ENCODE data around the gene RBM23.
A peak's percentile ranks its signal among the peaks of the same experiment; 100 is the strongest.
"Not testable (repeated sequence)": the region's sequence is repeated elsewhere in the genome, so short reads cannot be mapped to it uniquely, and the experiment has no call there.

Gene RBM23

DNA sequence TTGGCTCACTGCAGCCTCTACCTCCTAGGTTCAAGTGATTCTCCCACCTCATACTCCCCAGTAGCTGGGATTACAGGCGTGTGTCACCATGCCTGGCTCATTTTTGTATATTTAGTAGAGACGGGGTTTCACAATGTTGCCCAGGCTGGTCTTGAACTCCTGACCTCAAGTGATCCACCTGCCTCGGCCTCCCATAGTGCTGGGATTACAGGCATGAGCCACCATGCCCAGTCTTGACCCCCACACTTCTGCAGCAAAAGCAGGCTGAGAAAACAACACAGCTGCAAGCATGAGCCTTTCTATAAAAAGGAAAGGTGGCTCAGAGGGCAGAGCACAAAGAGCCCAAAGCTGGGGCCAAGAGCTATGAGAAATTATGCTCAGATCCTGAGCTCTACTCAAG is 58.6 kb downstream of the RBM23 start:
- not testable (repeated sequence) for DNase-seq

DNA sequence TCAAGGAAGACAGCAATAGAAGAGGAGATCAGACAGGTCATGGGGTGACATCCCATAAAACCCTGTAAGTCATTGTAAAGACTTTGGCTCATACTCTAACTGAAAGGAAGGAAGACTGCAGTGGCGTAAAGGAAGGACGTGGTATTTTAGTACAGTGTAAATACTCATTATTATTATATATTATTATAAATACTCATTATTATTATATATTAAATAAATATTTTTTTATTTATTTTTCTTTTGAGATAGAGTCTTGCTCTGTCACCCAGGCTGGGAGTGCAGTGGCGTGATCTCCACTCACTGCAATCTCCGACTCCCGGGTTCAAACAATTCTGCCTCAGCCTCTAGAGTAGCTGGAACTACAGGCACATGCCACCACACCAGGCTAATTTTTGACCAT is 62.5 kb downstream of the RBM23 start:
- DNase-seq: no peak

DNA sequence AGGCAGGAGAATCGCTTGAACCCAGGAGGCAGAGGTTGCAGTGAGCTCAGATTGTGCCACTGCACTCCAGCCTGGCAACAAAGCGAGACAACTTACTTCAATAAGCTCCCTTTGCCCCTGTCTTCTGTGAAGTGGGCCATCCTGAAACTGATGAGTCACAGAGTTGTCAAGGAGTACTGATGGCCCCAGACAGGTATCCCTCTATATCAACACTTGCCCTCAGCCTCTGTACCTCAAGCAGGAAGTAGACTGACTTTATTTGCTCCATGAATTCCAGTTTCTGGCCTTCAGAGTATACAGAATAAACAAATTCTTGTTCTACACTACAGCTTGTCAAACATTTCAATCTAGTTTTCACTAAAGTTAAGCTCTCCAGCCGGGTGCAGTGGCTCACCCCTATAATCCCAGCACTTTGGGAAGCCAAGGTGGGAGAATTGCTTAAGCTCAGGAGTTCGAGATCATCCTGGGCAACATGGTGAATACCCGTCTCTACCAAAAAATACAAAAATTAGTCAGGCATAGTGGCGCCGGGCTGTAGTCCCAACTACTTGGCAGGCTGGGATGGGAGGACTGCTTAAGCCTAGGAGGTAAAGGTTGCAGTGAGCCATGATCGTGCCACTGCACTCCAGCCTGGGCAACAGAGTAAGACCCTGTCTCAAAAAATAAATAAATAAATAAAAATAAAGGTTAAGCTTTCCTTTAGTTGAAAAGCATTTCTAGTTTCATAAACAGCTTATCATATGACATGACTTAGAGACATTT is 63.8 kb downstream of the RBM23 start:
- no peak for DNase-seq

DNA sequence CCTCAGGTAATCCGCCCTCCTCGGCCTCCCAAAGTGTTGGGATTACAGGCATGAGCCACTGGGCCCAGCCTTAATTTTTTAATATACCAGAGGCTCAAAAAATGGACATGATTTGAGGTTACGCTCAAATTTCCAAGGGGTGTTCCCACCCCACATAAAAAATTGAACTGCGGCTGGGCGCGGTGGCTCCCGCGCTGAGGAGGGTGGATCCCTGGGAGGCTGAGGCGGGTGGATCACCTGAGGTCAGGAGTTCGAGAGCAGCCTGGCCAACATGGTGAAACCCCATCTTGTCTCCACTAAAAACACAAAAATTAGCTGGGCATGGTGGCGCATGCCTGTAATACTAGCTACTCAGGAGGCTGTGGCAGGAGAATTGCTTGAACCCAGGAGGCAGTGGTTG is 64.7 kb downstream of the RBM23 start:
- DNase-seq: not testable (repeated sequence)

DNA sequence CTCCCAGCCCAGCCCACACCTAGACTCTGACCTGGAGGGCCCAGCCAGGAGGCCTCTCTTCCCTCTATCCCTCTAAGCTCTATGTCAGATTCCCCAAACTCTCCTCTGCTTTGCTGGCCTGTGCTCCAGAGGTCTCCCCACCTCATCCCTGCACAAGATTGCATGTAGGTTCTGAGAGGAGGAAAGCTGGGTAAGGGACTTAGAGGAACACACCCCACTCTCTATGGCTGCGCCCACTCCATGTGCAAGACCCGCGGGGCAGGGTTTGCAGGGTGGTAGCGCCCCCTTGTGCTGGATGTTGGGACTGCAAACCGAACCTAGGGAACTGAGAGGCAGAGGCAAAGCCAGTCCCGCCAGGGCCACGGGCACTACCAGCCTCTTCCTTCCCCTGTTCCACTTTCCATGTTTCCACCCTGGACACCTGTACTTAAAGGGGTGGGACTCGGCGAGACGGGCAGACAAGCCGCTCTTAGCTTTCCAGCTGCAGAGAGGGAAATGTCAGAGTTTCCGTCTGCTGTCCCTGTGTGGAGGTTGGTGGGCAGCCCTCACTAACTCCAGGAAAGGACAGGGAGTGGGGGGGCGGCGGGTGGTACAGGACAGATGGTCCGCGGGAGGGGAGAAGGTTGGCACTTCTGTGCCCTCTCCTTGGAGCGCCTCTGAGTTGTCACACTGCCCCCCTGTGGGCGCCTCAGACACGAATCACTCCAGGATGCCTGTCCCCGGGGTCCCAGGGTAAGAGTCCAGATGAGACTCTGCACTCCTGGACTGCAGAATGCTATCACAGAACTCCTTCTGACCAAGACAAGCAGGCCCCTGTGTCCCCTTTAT is 65.8 kb downstream of the RBM23 start:
- peak; percentile 90 for DNase-seq

DNA sequence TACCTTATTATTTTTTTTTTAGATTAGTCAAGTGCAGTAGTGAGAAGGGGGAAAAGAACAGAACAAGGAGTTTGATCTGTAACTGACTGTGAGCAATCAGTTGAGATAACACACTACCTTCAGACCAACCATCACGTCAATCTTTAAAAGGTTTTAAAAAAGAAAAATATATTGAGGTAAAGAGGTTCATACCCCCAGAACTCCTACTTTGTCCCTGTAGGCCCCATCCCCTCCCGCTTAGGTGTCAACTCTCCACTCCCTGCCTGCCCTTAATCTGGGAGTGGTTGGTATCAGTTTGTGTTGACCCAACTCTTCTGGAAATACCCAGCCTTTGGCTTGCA is 66.4 kb downstream of the RBM23 start:
- no peak for DNase-seq

DNA sequence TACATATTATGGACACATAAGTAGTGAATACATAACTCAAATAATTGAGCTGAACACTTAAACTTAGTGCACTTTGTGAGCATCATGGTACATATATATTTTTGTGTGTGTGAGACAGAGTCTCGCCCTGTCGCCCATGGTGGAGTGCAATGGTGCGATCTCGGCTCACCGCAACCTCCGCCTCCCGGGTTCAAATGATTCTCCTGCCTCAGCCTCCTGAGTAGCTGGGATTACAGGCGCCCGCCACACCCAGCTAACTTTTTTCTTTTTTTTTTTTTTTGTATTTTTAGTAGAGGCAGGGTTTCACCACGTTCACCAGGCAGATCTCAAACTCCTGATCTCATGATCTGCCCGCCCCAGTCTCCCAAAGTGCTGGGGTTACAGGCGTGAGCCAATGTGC is 66.8 kb downstream of the RBM23 start:
- DNase-seq: not testable (repeated sequence)

DNA sequence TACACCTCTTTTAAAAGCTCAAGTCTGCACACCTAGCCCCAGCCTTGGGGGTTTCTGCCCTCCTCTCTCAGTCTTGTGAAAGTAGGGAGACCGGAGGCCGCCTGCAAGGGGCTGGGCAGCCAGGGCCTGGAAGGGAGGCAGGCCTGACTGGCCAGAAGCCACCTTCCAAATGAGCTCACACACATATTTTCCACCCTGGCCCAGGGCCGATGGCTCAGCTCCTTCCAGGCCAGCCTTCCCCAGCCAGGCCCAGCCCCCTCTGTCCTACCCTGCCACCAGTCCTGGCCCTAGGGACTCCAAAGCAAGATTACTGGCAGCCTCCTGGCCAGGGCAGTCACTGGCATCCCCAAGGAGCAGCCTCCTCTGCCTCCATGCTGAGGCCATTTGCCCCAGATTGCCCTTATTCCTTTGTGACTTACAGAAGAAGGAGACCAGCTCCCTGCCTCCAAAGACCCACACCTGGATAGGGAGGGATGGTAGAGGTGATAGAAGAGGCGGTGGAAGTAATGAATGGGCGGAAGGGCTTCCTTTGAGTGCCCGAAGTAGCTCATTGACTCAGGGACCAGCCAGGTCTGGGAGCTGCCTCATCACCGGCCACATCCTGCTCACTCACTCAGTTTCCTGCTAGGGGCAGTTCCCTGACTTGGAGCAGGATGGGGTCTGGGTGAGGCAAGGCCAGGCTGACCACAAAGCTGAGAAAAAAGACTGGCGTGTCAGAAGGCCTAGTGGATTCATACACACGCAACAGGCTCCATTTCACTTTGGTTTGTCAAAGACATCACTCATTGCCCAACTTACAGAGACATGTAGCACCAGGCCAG is 67.8 kb downstream of the RBM23 start:
- no peak for DNase-seq

DNA sequence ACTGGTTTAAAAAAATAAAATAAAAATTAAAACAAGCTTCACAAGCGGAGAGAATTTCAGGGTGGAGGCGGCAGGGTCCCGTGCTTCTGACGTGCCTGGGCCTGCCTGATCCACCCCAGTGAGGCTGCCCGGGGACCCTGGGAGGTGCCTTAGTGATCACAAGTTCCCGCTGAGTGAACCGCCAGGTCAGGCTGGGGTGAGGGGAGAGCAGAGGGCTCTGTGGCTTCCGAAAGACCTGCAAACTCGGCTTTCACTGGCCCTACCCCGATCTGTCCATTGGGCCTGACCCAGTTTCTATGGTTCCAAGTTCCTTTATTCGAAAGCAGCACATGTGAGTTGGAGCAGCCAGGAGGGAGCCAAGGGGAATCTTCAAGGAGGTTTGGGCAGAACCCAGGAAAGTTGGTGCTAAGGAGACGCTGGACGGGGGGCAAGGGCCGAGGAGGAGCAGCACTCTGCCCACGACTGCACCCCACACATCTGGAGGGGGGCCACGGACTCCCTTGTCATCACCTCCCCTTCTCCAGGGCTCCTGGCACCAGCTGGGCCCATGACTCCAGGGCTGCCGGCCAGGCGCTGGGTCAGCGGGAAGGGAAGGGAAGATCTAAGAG is 69.6 kb downstream of the RBM23 start:
- DNase-seq: no peak

DNA sequence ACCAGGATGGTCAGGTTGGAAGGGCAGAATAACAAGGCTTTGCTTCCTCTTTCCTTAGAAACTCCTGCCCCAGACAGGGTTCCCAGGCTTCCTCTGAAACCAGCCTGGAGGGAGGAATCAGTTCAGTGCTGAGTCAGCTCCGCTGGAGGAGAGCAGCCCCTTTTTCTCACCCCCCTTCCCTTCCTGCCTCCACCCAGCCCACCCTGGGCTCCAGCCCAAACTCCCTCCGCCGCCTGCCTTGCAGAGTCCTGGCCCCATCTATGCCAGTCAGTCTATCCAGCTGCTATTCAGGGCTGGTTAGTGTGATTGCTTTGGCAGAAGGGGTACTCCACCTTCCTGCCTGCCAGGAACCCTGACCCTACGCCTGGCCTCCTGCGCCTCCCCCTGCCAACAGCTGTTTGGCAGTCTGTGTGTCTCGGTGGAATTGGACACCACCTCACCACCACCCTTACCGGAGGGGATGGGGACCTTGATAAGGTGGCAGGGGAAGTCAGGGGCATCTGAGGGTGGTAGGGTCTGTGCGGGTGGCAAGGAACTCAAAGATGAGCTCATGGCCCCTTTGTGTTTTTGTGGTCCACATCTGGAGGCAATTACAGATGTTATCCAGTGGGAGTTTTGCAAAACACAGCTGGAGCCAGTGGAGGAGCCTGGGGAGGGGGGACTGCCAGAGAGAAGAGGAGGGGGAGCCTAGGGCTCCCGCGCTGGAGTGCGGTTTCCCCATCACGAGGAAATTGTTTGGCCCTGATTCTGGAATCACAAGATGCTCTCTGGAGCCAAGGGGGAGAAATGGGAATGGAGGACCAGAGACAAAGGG is 70.4 kb downstream of the RBM23 start:
- no peak for DNase-seq

DNA sequence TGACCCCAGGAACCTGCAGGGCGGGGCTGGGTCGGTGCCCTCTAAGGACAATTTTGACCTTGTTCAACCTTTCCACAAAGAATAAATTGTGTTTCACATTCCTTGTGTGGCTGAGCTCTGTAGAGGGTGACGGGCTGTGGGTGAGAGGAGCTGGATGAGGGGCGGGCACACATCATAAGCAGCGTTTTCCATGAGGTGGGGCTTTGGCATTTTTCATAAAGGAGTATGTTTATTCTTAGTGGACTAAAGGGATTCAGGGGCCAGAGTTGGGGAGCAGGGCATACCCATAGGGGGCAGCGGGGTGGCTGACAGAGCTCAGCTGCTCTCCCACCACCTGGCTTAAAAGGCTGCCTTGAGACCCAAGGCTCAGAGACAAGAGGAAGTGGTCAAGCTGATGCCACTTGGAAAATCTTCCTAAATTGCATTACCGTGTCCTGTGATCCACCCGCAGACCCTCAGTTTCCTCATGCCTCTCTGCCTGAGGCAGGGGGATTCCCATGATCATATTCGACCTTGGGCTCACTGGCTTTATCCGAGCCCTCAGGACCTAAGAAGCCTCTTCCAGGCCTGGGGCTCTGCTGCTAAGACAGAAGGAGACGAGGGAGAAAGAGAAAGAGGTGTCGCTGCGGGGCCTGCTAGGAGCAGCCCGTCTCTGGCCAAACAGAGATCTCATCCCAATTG is 71.1 kb downstream of the RBM23 start:
- no peak for DNase-seq

DNA sequence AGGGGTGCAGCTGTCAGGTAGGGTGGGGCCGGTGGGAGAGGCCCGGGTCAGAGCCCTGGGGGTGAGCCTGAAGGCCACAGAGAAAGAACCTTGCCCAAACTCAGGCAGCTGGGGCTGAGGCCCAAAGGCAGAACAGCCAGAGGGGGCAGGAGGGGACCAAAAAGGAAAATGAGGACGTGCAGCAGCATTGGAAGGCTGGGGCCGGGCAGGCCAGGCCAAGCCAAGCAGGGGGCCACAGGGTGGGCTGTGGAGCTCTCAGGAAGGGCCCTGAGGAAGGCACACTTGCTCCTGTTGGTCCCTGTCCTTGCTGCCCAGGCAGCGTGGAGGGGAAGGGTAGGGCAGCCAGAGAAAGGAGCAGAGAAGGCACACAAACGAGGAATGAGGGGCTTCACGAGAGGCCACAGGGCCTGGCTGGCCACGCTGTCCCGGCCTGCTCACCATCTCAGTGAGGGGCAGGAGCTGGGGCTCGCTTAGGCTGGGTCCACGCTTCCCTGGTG is 72.1 kb downstream of the RBM23 start:
- no peak for DNase-seq

DNA sequence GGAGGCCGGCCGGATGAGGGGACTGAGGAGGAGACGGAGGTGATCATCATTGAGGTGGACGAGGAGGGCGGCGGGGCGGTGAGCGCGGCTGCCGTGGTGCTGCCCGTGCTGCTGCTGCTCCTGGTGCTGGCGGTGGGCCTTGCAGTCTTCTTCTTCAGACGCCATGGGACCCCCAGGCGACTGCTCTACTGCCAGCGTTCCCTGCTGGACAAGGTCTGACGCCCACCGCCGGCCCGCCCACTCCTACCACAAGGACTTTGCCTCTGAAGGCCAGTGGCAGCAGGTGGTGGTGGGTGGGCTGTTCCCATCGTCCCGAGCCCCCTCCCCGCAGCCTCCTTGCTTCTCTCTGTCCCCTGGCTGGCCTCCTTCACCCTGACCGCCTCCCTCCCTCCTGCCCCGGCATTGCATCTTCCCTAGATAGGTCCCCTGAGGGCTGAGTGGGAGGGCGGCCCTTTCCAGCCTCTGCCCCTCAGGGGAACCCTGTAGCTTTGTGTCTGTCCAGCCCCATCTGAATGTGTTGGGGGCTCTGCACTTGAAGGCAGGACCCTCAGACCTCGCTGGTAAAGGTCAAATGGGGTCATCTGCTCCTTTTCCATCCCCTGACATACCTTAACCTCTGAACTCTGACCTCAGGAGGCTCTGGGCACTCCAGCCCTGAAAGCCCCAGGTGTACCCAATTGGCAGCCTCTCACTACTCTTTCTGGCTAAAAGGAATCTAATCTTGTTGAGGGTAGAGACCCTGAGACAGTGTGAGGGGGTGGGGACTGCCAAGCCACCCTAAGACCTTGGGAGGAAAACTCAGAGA is 72.9 kb downstream of the RBM23 start:
- no peak for DNase-seq

DNA sequence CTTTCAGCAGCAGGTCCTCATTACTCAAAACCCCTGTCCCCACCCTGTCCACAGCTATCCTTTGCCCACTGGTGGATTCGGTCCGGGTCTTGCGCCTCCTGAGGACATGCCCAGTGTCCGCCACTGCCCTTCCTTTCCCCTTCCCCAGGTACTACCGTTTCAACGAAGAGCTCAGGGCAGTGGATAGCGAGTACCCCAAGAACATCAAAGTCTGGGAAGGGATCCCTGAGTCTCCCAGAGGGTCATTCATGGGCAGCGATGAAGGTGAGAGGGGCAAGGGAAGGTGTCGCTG is 73.9 kb downstream of the RBM23 start:
- no peak for DNase-seq

DNA sequence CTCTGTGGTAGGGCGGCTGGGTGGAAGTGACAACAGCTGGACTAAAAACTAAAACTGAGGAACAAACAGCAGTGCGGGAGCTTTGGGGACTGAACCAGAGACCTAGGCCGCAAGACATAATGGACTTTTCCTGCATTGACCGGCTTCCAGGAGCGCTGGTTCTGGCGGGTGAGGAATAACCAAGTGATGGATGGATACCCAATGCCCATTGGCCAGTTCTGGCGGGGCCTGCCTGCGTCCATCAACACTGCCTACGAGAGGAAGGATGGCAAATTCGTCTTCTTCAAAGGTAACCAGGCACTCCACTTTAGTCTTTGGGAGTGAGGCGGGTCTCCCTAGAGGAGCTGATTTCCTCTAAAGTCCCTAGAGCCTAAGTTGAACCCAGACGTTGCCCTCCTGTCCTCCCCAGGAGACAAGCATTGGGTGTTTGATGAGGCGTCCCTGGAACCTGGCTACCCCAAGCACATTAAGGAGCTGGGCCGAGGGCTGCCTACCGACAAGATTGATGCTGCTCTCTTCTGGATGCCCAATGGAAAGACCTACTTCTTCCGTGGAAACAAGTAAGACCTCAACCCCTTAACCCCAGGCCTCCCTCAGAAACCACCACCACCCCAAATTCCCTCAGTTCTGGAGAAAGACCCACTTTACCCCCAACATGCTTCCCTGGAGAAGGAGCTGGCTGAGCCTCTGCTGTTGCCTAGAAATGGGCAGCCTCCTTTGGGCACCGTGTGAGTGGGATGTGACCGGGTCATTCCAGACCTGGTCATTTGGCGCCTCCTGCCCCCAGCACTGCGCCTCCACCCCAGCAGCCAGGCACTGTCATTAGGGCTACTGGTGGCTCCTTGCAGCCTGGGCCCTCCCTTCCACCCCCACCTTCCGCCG is 74.5 kb downstream of the RBM23 start:
- no peak for DNase-seq
